HTERT RPE-1 (cell line): Measurements from ENCODE around the gene ARSG.
"Not testable (repeated sequence)": the region's sequence is repeated elsewhere in the genome, so short reads cannot be mapped to it uniquely, and the experiment has no call there.

Experiments used
- in situ Hi-C: fragments of 300-500 bp; cut with MboI; formaldehyde crosslinking; loops from 4 replicates; pipeline ENCODE4 v1.14.3; 2020; ENCODE audit warnings: low sequenced_read_pairs

Gene ARSG

GRCh38 chr17:68326681-68327080 lies 35.4 kb downstream of the ARSG start:
- in situ Hi-C loops, result no loop called here

- in situ Hi-C loops, result no loop called here
These were observed 36.7 kb downstream of the ARSG start for GRCh38 chr17:68327823-68328557.

GRCh38 chr17:68328676-68329075 lies 37.4 kb downstream of the ARSG start:
- in situ Hi-C loops, result no loop called here

GRCh38 chr17:68329331-68329730 lies 38.0 kb downstream of the ARSG start:
- in situ Hi-C loops, result no loop called here

- in situ Hi-C loops, result not testable (repeated sequence)
These were observed 40.6 kb downstream of the ARSG start for GRCh38 chr17:68331932-68332331.

- in situ Hi-C loops, result no loop called here
These were observed 43.1 kb downstream of the ARSG start for GRCh38 chr17:68334393-68334792.

GRCh38 chr17:68341482-68341881 lies 50.2 kb downstream of the ARSG start:
- in situ Hi-C loops, result no loop called here

GRCh38 chr17:68343976-68344375 lies 52.7 kb downstream of the ARSG start:
- in situ Hi-C loops, result no loop called here

GRCh38 chr17:68344701-68345136 lies 53.4 kb downstream of the ARSG start:
- in situ Hi-C loops, result no loop called here

GRCh38 chr17:68346448-68346847 lies 55.2 kb downstream of the ARSG start:
- in situ Hi-C loops, result no loop called here

GRCh38 chr17:68347380-68347779 lies 56.1 kb downstream of the ARSG start:
- in situ Hi-C loops, result no loop called here

GRCh38 chr17:68349157-68349556 lies 57.9 kb downstream of the ARSG start:
- in situ Hi-C loops, result no loop called here

- in situ Hi-C loops, result no loop called here
These were observed 60.1 kb downstream of the ARSG start for GRCh38 chr17:68351395-68351794.

GRCh38 chr17:68352041-68352440 lies 60.7 kb downstream of the ARSG start:
- in situ Hi-C loops, result no loop called here

GRCh38 chr17:68352671-68353070 lies 61.4 kb downstream of the ARSG start:
- in situ Hi-C loops, result not testable (repeated sequence)

GRCh38 chr17:68353111-68353521 lies 61.8 kb downstream of the ARSG start:
- in situ Hi-C loops, result no loop called here

- in situ Hi-C loops, result not testable (repeated sequence)
These were observed 63.0 kb downstream of the ARSG start for GRCh38 chr17:68354311-68354710.

- in situ Hi-C loops, result not testable (repeated sequence)
These were observed 63.8 kb downstream of the ARSG start for GRCh38 chr17:68355108-68355507.

GRCh38 chr17:68356520-68356919 lies 65.2 kb downstream of the ARSG start:
- in situ Hi-C loops, result no loop called here

GRCh38 chr17:68356949-68357455 lies 65.7 kb downstream of the ARSG start:
- in situ Hi-C loops, result no loop called here

- in situ Hi-C loops, result no loop called here
These were observed 66.6 kb downstream of the ARSG start for GRCh38 chr17:68357886-68358285.

- in situ Hi-C loops, result no loop called here
These were observed 68.7 kb downstream of the ARSG start for GRCh38 chr17:68359791-68360535.
